ENCODE results near the gene SEBOX. TPM values are rescaled to one million over a fixed set of nuclear protein-coding genes. Genes with fewer than 3 reads are reported as not detected.

The SEBOX gene
- total RNA-seq, 4 donors from 2014 or later = not detected

- whole genome bisulfite sequencing = under 1% methylated on average over 24 of the region's 72 CpGs
- H3K27ac ChIP-seq (replicated peaks in 1 of 4) = peak within 1 kb of the TSS; percentile 68 to 86 (median 77)
- intact Hi-C loops (cut with DNase I) = no loop called here
Observed at GRCh38 chr17:28318759-28319597, 46.0 kb downstream of the SEBOX start, which contains the start of gene TMEM97. Gene TMEM97, plus strand, starts transcription at chr17:28319200. Its CDS starts 40 bp downstream, at chr17:28319240.

GRCh38 chr17:28317966-28318758 lies 46.8 kb downstream of the SEBOX start:
- Histone ChIP-seq H3K4me1 (peaks cover 17 to 22% (median 20%) of the 10 kb centered on the region in 4 donors), H3K27ac (replicated peaks in 1 of 4) (peak overlapping the region in 3 of 4 donors; percentile 68 to 86 (median 81)), H3K9me3 (no peaks in the 10 kb centered on the region), H3K4me3 (peak overlapping the region; percentile 59 to 82 (median 66)), H3K36me3 (no peaks in the 10 kb centered on the region), H3K27me3 (no peaks in the 10 kb centered on the region)
- intact Hi-C loops (cut with DNase I) = no loop called here
- WGBS = 12% methylated on average over 36 of the region's 40 CpGs
- no peak for DNase-seq (ENCODE audit: extremely low spot score)
- TF ChIP-seq POLR2A (IDR thresholded peaks at IDR 0.05; ENCODE audit: low read depth) = no peak
- TF ChIP-seq EP300 (IDR thresholded peaks at IDR 0.05) = no peak
- TF ChIP-seq CTCF (IDR thresholded peaks at IDR 0.05) = no peak
- TF ChIP-seq POLR2AphosphoS5 (IDR thresholded peaks at IDR 0.05) = no peak

More at GRCh38 chr17:28318759-28319597, 46.0 kb downstream of the SEBOX start, which contains the start of gene TMEM97:
- H3K36me3 ChIP-seq = no peaks in the 10 kb centered on the region
- DNase-seq (ENCODE audit: extremely low spot score) = peak; percentile 98
- H3K4me3 ChIP-seq = peak within 1 kb of the TSS; percentile 59 to 82 (median 66)
- no peaks in the 10 kb centered on the region for H3K27me3 ChIP-seq
- peak in 1 of 3 experiments; percentile 10 for TF ChIP-seq CTCF (IDR thresholded peaks at IDR 0.05)
- TF ChIP-seq EP300 (IDR thresholded peaks at IDR 0.05) = no peak
- TF ChIP-seq POLR2AphosphoS5 (IDR thresholded peaks at IDR 0.05) = peak; percentile 39 to 87
- no peaks in the 10 kb centered on the region for H3K9me3 ChIP-seq
- H3K4me1 ChIP-seq = peaks cover 17 to 22% (median 20%) of the 10 kb centered on the region in 4 donors

DNA sequence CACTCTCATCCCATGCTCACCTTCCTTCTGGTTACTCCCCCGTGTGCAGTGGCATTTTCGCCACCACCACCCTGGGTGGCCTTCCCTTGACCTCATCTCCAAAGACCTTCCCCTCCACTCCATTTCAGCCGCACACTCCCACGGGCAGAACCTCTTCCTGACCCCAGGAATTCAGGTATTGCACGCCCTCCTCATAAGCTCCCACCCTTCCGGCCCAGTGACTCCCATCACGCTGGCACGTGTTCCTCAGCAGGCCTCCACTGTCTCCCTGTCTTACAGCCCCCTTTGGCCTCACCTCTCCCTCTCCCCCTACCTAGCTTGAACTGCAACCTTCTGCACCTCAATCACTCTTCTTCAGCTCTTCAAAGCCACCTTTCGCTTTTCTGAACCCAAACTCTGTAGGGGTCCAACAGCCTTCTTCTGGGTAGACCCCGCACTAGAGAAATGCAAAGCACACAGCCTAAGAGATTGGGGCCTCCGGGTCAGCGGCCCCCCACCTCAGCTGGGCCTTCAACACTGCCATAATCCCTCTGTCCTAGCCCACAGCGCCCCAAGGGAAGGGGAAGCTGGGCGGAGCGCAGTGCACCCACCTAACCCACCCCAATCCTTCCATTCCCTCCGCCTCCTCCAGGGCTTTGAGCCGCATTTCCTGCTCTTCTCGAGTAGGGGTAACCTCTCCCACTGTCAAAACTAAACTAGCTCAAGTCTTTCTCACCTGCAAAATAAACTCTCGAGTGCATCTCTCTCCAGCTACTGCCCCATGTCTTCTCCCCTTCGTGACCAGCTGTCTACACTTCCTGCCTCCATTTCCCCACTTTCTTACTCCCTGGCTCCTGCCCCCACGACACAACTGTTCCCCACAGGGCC lies 47.7 kb downstream of the SEBOX start:
- H3K4me1 ChIP-seq = peaks cover 17 to 22% (median 20%) of the 10 kb centered on the region in 4 donors
- H3K27ac ChIP-seq (replicated peaks in 1 of 4) = no peak overlapping the region
- no peaks in the 10 kb centered on the region for H3K36me3 ChIP-seq
- H3K9me3 ChIP-seq = no peaks in the 10 kb centered on the region
- intact Hi-C loops (cut with DNase I) = no loop called here
- H3K4me3 ChIP-seq = no peak overlapping the region
- no peaks in the 10 kb centered on the region for H3K27me3 ChIP-seq
- WGBS = 84% methylated on average over 21 of the region's 21 CpGs
- TF ChIP-seq POLR2AphosphoS5 (IDR thresholded peaks at IDR 0.05) (no peak), CTCF (IDR thresholded peaks at IDR 0.05) (no peak), POLR2A (IDR thresholded peaks at IDR 0.05; ENCODE audit: low read depth) (no peak), EP300 (IDR thresholded peaks at IDR 0.05) (no peak)
- no peak for DNase-seq (ENCODE audit: extremely low spot score)

Data from esophagus muscularis mucosa (tissue), 4 donors.